Measurements from ENCODE around the gene USP25.

DNA sequence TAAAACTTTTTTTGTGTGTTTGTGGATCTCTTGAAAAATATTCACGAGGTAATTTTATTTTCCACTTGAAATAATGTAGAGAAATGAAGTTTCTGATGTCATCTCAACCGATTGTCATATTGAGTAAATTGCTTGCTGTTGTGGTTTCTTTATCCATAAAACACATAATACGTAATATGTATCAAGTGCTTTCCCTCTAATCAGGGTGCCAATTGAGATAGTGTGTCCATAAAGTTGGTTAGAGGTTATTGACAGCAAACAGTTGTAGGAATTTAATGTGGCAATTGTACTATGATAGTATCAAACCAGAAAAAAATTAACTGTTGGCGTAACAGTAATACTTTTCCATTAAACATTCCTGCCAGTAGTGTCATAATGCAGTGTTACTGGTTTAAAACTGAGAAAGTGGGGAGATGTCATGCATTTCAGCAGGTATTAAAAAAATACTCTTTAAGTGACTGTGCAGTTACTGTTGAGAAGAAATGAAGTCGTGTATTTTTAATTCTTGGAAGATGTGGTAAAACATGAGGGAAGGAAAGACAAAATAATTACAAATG, 38.3 kb downstream of the USP25 start:
- no peak for TF ChIP-seq CTCF (IDR thresholded peaks at IDR 0.05)
- TF ChIP-seq POLR2A (IDR thresholded peaks at IDR 0.05) = no peak
